ENCODE results near the gene EEF1AKMT1. TPM values are rescaled to one million over a fixed set of nuclear protein-coding genes. Genes with fewer than 3 reads are reported as not detected.

The EEF1AKMT1 gene
- 4.2 to 5.2 TPM (median 4.6 TPM) in 5 replicates for total RNA-seq (2022; extraction: Qiagen RNA extraction)

GRCh38 chr13:20773194-20774080, at the start of gene EEF1AKMT1:
Gene EEF1AKMT1, minus strand, starts transcription at chr13:20773961. Its CDS starts 16,363 bp downstream, at chr13:20757598.

DNA sequence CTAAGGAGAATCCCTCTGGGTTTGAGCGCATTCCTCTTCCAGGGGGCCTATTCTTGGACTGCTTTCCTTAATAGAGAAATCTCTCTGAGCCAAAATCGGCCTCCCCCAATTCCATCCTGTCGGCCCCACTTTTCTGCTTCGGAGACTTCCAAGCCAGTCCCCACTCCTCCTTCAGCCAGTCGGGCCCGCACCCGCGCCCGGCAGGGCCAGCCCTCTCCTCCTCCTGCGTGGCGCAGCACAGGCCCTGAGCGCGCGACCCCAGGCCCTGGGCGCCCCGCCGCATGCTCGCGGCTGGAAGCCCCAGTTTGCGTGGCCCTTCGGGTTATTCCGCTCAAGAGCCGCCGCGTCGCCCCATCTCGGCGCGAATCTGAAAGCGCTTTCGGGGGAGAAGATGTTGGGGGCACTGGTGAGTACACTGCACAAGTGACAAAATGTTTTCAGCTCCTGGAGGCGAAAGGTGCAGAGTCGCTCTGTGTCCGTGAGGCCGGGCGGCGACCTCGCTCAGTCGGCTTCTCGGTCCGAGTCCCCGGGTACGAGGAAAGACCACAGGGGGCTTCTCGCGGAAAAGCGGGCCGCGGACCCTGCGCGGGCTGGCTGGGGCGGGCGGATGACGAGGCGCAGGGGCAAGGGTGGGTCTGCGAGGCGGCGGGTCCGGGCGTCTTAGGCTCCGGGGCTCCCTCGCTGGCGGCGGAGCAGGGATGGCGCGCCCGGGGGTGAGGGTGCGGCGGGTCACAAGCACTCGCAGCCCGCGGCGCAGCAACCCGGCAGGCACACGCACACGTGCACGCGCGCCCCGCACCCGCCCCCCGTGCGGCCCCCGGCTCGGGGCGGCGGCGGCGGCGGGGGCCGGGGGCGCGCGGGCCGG, 70.6 kb downstream of the EEF1AKMT1 start, which contains the start of gene IL17D:
Gene IL17D (plus strand): TSS at position 785 of the 865 bp plus-strand sequence. CDS start 303 bp downstream, outside the sequence.

Other genes starting within 250 kb of the EEF1AKMT1 start
- gene CRYL1, start 248.1 kb downstream of the EEF1AKMT1 start, total RNA-seq (2022; extraction: Qiagen RNA extraction), result 4.9 to 6.8 TPM (median 5.5 TPM) in 5 replicates
- gene IFT88, start 206.8 kb downstream of the EEF1AKMT1 start, total RNA-seq (2022; extraction: Qiagen RNA extraction), result 8.6 to 11.9 TPM (median 9.7 TPM) in 5 replicates
- gene IL17D, start 70.3 kb downstream of the EEF1AKMT1 start, total RNA-seq (2022; extraction: Qiagen RNA extraction), result 0.88 to 1.6 TPM (median 1.0 TPM) in 5 replicates
- gene XPO4, start 128.8 kb upstream of the EEF1AKMT1 start, total RNA-seq (2022; extraction: Qiagen RNA extraction), result 5.1 to 6.8 TPM (median 6.3 TPM) in 5 replicates